HL-60 (cell line): ENCODE data around the gene RNU5D-1.

Experiments used
- DNase-seq, 2 experiments: peaks; one replicate each; pipeline ENCODE4 v3.0.0-alpha.2; 2010 to 2020; ENCODE audit warnings: low read depth in 1 of 2, low spot score in 1 of 2
- H3K27ac ChIP-seq: fragments of 250-450 bp; sonication (Bioruptor Pico); replicated peaks from 2 replicates; pipeline ENCODE4 v1.5.1; 2020; ENCODE audit warnings: mild to moderate bottlenecking, moderate library complexity
- H3K27me3 ChIP-seq: fragments of 250-450 bp; sonication (Bioruptor Pico); 2 replicates; pipeline ENCODE4 v1.5.1; 2021; ENCODE audit warnings: mild to moderate bottlenecking, moderate library complexity; ENCODE audit not compliant: insufficient read depth, poor library complexity, severe bottlenecking
- H3K4me3 ChIP-seq: replicated peaks from 2 replicates; pipeline ENCODE4 v1.5.1; 2011; ENCODE audit warnings: mild to moderate bottlenecking, control low read depth, low read length; ENCODE audit not compliant: insufficient read depth
- CTCF ChIP-seq: IDR thresholded peaks from one replicate; pipeline ENCODE4 v1.5.1; 2011; ENCODE audit warnings: low read length, control low read depth, inconsistent platforms; ENCODE audit not compliant: insufficient read depth
- GABPA ChIP-seq: IDR thresholded peaks from 2 replicates; pipeline ENCODE4 v1.6.1; 2012; ENCODE audit warnings: low read depth
- POLR2AphosphoS5 ChIP-seq: IDR thresholded peaks from 2 replicates; pipeline ENCODE4 v1.6.1; 2012; ENCODE audit warnings: low read depth
- REST ChIP-seq: IDR thresholded peaks from 2 replicates; pipeline ENCODE4 v1.6.1; 2012; ENCODE audit warnings: low read depth; ENCODE audit not compliant: insufficient replicate concordance
- SPI1 ChIP-seq: IDR thresholded peaks from 2 replicates; pipeline ENCODE4 v1.6.1; 2012; ENCODE audit warnings: low read depth, mild to moderate bottlenecking, borderline replicate concordance

Gene RNU5D-1

GRCh38 chr1:44720281-44720680, 10.7 kb downstream of the RNU5D-1 start:
- TF ChIP-seq POLR2AphosphoS5 (no peak), CTCF (no peak), SPI1 (no peak), REST (no peak), GABPA (no peak)
- H3K4me3 ChIP-seq, result no peak overlapping the region
- H3K27ac ChIP-seq, result no peak overlapping the region
- DNase-seq, result no peak
- no peaks in the 10 kb centered on the region for H3K27me3 ChIP-seq

- no peak overlapping the region for H3K27ac ChIP-seq
- DNase-seq, result no peak
- peak; percentile 33 for TF ChIP-seq REST
- TF ChIP-seq POLR2AphosphoS5, result no peak
- no peaks in the 10 kb centered on the region for H3K27me3 ChIP-seq
- no peak overlapping the region for H3K4me3 ChIP-seq
These were observed 11.7 kb downstream of the RNU5D-1 start for GRCh38 chr1:44719318-44719717.

GRCh38 chr1:44718091-44718490, 12.9 kb downstream of the RNU5D-1 start:
- no peak for DNase-seq
- Histone ChIP-seq H3K27ac (no peak overlapping the region), H3K27me3 (no peaks in the 10 kb centered on the region), H3K4me3 (no peak overlapping the region)
- TF ChIP-seq REST (no peak), SPI1 (no peak), GABPA (no peak)

- H3K27me3 ChIP-seq, result no peaks in the 10 kb centered on the region
- TF ChIP-seq SPI1, result no peak
- TF ChIP-seq GABPA, result no peak
- TF ChIP-seq CTCF, result no peak
- TF ChIP-seq REST, result no peak
- no peak for TF ChIP-seq POLR2AphosphoS5
- no peak for DNase-seq
- H3K4me3 ChIP-seq, result no peak overlapping the region
- no peak overlapping the region for H3K27ac ChIP-seq
These were observed 13.3 kb downstream of the RNU5D-1 start for GRCh38 chr1:44717653-44718052.
